ENCODE results near the gene RNF220. TPM values are rescaled to one million over a fixed set of nuclear protein-coding genes. Genes with fewer than 3 reads are reported as not detected.

Gene RNF220
- polyA plus RNA-seq, 1 donor from 2014 or later, result 142 TPM

DNA sequence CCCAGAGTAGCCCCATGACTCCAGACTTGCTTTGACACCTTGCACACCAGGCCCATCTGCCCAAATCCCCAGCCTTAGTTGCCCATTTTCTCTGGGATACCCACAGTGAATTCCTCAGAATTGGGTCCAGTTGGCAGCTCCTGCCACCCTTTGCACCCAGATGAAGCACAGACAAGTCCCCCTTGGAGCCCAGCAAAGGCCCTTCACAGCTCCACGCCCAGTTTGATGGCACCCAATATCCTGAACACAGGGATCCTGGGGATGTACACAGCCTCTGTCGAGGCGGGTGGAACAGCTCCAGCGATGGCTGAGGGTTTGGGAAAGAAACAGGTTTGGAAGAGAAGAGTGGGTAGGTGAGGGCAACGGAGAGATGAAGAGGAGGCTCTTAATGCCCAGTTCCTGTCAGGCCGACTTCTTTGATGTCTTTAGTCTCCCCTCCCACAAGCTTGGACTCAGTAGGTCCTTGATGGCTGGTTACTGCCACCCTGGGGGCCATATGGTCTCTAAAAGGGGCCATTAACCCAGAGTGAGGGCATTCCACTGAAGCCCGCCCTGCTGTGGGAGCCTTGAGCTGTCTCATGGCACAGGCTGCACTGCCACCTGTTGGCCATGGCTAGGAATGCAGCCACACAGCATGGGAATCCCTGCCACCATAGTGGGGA lies 247.5 kb downstream of the RNF220 start:
- no peak overlapping the region for H3K27ac ChIP-seq (ENCODE audit: low read length)
- H3K9me3 ChIP-seq (ENCODE audit: low read length), result no peaks in the 10 kb centered on the region
- H3F3A ChIP-seq (ENCODE audit: insufficient read depth, low read length, poor library complexity, severe bottlenecking), result no peaks in the 10 kb centered on the region
- H3K9me2 ChIP-seq (ENCODE audit: insufficient read depth, low read length), result no peaks in the 10 kb centered on the region
- no peaks in the 10 kb centered on the region for H3K36me3 ChIP-seq (ENCODE audit: insufficient read depth, low read length)
- H3K79me2 ChIP-seq (replicated peaks; ENCODE audit: insufficient read depth, low read length), result no peaks in the 10 kb centered on the region
- no peaks in the 10 kb centered on the region for H4K20me1 ChIP-seq (ENCODE audit: insufficient read depth)
- TF ChIP-seq RAD21 (conservative IDR thresholded peaks at IDR 0.05), result peak; percentile 99
- peak; percentile 96 for TF ChIP-seq SMC3 (conservative IDR thresholded peaks at IDR 0.05; ENCODE audit: poor library complexity)
- TF ChIP-seq, protein P1, sequence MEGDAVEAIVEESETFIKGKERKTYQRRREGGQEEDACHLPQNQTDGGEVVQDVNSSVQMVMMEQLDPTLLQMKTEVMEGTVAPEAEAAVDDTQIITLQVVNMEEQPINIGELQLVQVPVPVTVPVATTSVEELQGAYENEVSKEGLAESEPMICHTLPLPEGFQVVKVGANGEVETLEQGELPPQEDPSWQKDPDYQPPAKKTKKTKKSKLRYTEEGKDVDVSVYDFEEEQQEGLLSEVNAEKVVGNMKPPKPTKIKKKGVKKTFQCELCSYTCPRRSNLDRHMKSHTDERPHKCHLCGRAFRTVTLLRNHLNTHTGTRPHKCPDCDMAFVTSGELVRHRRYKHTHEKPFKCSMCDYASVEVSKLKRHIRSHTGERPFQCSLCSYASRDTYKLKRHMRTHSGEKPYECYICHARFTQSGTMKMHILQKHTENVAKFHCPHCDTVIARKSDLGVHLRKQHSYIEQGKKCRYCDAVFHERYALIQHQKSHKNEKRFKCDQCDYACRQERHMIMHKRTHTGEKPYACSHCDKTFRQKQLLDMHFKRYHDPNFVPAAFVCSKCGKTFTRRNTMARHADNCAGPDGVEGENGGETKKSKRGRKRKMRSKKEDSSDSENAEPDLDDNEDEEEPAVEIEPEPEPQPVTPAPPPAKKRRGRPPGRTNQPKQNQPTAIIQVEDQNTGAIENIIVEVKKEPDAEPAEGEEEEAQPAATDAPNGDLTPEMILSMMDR (IDR thresholded peaks at IDR 0.05; ENCODE audit: poor library complexity, severe bottlenecking), result peak; percentile 98
- no peak for TF ChIP-seq POLR2AphosphoS5 (IDR thresholded peaks at IDR 0.05)
- H3K9ac ChIP-seq (ENCODE audit: low read length), result no peak overlapping the region
- H2AFZ ChIP-seq (ENCODE audit: low read depth, low read length), result no peak overlapping the region
- H3K27me3 ChIP-seq (ENCODE audit: insufficient read depth, low read depth, low read length), result no peaks in the 10 kb centered on the region
- H3K4me3 ChIP-seq (ENCODE audit: low read length), result no peak overlapping the region
- H3K4me2 ChIP-seq (ENCODE audit: low read length), result no peak overlapping the region

DNA sequence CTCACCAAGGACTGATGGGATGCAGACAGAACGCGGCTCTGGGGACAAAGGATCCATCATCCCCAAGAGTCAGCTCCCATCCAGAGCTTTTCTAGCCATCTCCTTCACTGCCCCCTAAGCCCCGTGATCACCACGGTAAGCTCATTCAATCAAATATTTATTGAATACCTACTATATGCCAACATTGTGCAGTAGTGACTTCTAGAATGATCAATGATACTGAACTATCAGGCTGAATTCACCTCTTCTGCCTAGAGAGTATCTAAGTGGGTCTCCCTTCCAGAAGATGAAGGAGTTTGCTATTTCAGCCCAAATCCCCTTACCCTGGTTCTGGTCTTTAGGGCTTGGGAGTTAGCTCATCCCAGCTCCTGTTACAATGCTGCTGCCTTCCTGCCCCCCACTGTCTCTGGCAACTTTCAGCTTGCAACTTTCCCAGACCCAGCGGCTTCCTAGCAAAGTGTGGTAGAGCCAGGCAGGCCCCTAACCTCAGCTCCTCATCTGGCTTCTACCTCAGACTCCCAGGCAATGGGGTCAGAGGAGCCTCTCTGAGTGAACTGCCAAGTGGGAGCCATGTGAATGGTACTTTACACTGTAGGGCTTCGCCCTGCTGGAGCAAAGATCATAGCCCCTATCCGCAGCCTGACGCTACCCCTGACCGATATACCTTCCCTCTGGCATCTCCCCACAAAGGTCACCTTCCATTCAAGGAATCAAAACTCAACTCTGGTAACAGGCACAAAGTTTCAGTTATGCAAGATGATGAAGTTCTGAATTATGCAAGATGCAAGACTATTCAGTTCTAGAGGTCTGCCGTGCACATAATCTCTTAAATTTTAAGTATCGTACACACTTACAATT lies 248.3 kb downstream of the RNF220 start:
- TF ChIP-seq EZH2 (IDR thresholded peaks at IDR 0.05; ENCODE audit: borderline replicate concordance, insufficient read depth, low read length, poor library complexity, severe bottlenecking) (no peak), POLR2AphosphoS5 (IDR thresholded peaks at IDR 0.05) (no peak), SMC3 (conservative IDR thresholded peaks at IDR 0.05; ENCODE audit: poor library complexity) (no peak), EP300 (conservative IDR thresholded peaks at IDR 0.05; ENCODE audit: poor library complexity, severe bottlenecking) (no peak), RAD21 (conservative IDR thresholded peaks at IDR 0.05) (no peak), MXI1 (conservative IDR thresholded peaks at IDR 0.05; ENCODE audit: poor library complexity, severe bottlenecking) (no peak), TAF1 (IDR thresholded peaks at IDR 0.05; ENCODE audit: low read depth) (no peak)
- TF ChIP-seq, protein P2, sequence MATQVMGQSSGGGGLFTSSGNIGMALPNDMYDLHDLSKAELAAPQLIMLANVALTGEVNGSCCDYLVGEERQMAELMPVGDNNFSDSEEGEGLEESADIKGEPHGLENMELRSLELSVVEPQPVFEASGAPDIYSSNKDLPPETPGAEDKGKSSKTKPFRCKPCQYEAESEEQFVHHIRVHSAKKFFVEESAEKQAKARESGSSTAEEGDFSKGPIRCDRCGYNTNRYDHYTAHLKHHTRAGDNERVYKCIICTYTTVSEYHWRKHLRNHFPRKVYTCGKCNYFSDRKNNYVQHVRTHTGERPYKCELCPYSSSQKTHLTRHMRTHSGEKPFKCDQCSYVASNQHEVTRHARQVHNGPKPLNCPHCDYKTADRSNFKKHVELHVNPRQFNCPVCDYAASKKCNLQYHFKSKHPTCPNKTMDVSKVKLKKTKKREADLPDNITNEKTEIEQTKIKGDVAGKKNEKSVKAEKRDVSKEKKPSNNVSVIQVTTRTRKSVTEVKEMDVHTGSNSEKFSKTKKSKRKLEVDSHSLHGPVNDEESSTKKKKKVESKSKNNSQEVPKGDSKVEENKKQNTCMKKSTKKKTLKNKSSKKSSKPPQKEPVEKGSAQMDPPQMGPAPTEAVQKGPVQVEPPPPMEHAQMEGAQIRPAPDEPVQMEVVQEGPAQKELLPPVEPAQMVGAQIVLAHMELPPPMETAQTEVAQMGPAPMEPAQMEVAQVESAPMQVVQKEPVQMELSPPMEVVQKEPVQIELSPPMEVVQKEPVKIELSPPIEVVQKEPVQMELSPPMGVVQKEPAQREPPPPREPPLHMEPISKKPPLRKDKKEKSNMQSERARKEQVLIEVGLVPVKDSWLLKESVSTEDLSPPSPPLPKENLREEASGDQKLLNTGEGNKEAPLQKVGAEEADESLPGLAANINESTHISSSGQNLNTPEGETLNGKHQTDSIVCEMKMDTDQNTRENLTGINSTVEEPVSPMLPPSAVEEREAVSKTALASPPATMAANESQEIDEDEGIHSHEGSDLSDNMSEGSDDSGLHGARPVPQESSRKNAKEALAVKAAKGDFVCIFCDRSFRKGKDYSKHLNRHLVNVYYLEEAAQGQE (IDR thresholded peaks at IDR 0.05; ENCODE audit: borderline replicate concordance), result no peak
- TF ChIP-seq, protein P1 (IDR thresholded peaks at IDR 0.05; ENCODE audit: poor library complexity, severe bottlenecking), result no peak
- Histone ChIP-seq H3K4me2 (ENCODE audit: low read length) (no peak overlapping the region), H3K27ac (ENCODE audit: low read length) (no peak overlapping the region), H3K9ac (ENCODE audit: low read length) (no peak overlapping the region), H3K36me3 (ENCODE audit: insufficient read depth, low read length) (no peaks in the 10 kb centered on the region), H4K20me1 (ENCODE audit: insufficient read depth) (no peaks in the 10 kb centered on the region), H3K9me2 (ENCODE audit: insufficient read depth, low read length) (no peaks in the 10 kb centered on the region), H3F3A (ENCODE audit: insufficient read depth, low read length, poor library complexity, severe bottlenecking) (no peaks in the 10 kb centered on the region), H3K9me3 (ENCODE audit: low read length) (no peaks in the 10 kb centered on the region), H2AFZ (ENCODE audit: low read depth, low read length) (no peak overlapping the region), H3K4me3 (ENCODE audit: low read length) (no peak overlapping the region), H3K79me2 (replicated peaks; ENCODE audit: insufficient read depth, low read length) (no peaks in the 10 kb centered on the region), H3K27me3 (ENCODE audit: insufficient read depth, low read depth, low read length) (no peaks in the 10 kb centered on the region)
